Measurements from ENCODE around the gene UNC13B.
"Not testable (repeated sequence)": the region's sequence is repeated elsewhere in the genome, so short reads cannot be mapped to it uniquely, and the experiment has no call there.

Gene UNC13B

GRCh38 chr9:35172878-35173277 lies 11.1 kb downstream of the UNC13B start:
- Histone ChIP-seq H3K4me1 (ENCODE audit: control insufficient read depth, insufficient read depth, low read length) (no peaks in the 10 kb centered on the region), H3K36me3 (ENCODE audit: control insufficient read depth, insufficient read depth, low read length) (no peaks in the 10 kb centered on the region), H3K27me3 (ENCODE audit: control insufficient read depth, insufficient read depth, low read length) (no peaks in the 10 kb centered on the region), H3K4me3 (ENCODE audit: low read length) (no peak overlapping the region), H3K9ac (ENCODE audit: low read length) (no peak overlapping the region), H3K27ac (ENCODE audit: low read depth, low read length) (no peak overlapping the region)

GRCh38 chr9:35177520-35177919 lies 15.7 kb downstream of the UNC13B start:
- H3K4me1 ChIP-seq (ENCODE audit: control insufficient read depth, insufficient read depth, low read length), result no peaks in the 10 kb centered on the region
- H3K9ac ChIP-seq (ENCODE audit: low read length), result no peak overlapping the region
- no peak overlapping the region for H3K27ac ChIP-seq (ENCODE audit: low read depth, low read length)
- no peaks in the 10 kb centered on the region for H3K36me3 ChIP-seq (ENCODE audit: control insufficient read depth, insufficient read depth, low read length)
- no peak overlapping the region for H3K4me3 ChIP-seq (ENCODE audit: low read length)
- H3K27me3 ChIP-seq (ENCODE audit: control insufficient read depth, insufficient read depth, low read length), result no peaks in the 10 kb centered on the region

GRCh38 chr9:35179347-35180280 lies 17.8 kb downstream of the UNC13B start:
- no peaks in the 10 kb centered on the region for H3K4me1 ChIP-seq (ENCODE audit: control insufficient read depth, insufficient read depth, low read length)
- no peak overlapping the region for H3K4me3 ChIP-seq (ENCODE audit: low read length)
- H3K27me3 ChIP-seq (ENCODE audit: control insufficient read depth, insufficient read depth, low read length), result no peaks in the 10 kb centered on the region
- H3K9ac ChIP-seq (ENCODE audit: low read length), result no peak overlapping the region
- no peaks in the 10 kb centered on the region for H3K36me3 ChIP-seq (ENCODE audit: control insufficient read depth, insufficient read depth, low read length)
- H3K27ac ChIP-seq (ENCODE audit: low read depth, low read length), result no peak overlapping the region

GRCh38 chr9:35180801-35181200 lies 19.0 kb downstream of the UNC13B start:
- Histone ChIP-seq H3K4me1 (ENCODE audit: control insufficient read depth, insufficient read depth, low read length) (no peaks in the 10 kb centered on the region), H3K27me3 (ENCODE audit: control insufficient read depth, insufficient read depth, low read length) (no peaks in the 10 kb centered on the region), H3K9ac (ENCODE audit: low read length) (no peak overlapping the region), H3K36me3 (ENCODE audit: control insufficient read depth, insufficient read depth, low read length) (no peaks in the 10 kb centered on the region), H3K27ac (ENCODE audit: low read depth, low read length) (no peak overlapping the region), H3K4me3 (ENCODE audit: low read length) (no peak overlapping the region)

GRCh38 chr9:35182401-35182800 lies 20.6 kb downstream of the UNC13B start:
- H3K27me3 ChIP-seq (ENCODE audit: control insufficient read depth, insufficient read depth, low read length); H3K9ac ChIP-seq (ENCODE audit: low read length); H3K36me3 ChIP-seq (ENCODE audit: control insufficient read depth, insufficient read depth, low read length); H3K4me1 ChIP-seq (ENCODE audit: control insufficient read depth, insufficient read depth, low read length); H3K27ac ChIP-seq (ENCODE audit: low read depth, low read length); H3K4me3 ChIP-seq (ENCODE audit: low read length): not testable (repeated sequence)

- not testable (repeated sequence) for H3K4me1 ChIP-seq (ENCODE audit: control insufficient read depth, insufficient read depth, low read length); H3K27ac ChIP-seq (ENCODE audit: low read depth, low read length); H3K9ac ChIP-seq (ENCODE audit: low read length); H3K36me3 ChIP-seq (ENCODE audit: control insufficient read depth, insufficient read depth, low read length); H3K4me3 ChIP-seq (ENCODE audit: low read length); H3K27me3 ChIP-seq (ENCODE audit: control insufficient read depth, insufficient read depth, low read length)
Measured at GRCh38 chr9:35182996-35183754, 21.4 kb downstream of the UNC13B start.

GRCh38 chr9:35183755-35184480 lies 22.1 kb downstream of the UNC13B start:
- not testable (repeated sequence) for H3K4me3 ChIP-seq (ENCODE audit: low read length); H3K27me3 ChIP-seq (ENCODE audit: control insufficient read depth, insufficient read depth, low read length); H3K36me3 ChIP-seq (ENCODE audit: control insufficient read depth, insufficient read depth, low read length); H3K9ac ChIP-seq (ENCODE audit: low read length); H3K27ac ChIP-seq (ENCODE audit: low read depth, low read length); H3K4me1 ChIP-seq (ENCODE audit: control insufficient read depth, insufficient read depth, low read length)

- H3K27ac ChIP-seq (ENCODE audit: low read depth, low read length), result no peak overlapping the region
- no peaks in the 10 kb centered on the region for H3K27me3 ChIP-seq (ENCODE audit: control insufficient read depth, insufficient read depth, low read length)
- H3K4me3 ChIP-seq (ENCODE audit: low read length), result no peak overlapping the region
- H3K36me3 ChIP-seq (ENCODE audit: control insufficient read depth, insufficient read depth, low read length), result no peaks in the 10 kb centered on the region
- no peaks in the 10 kb centered on the region for H3K4me1 ChIP-seq (ENCODE audit: control insufficient read depth, insufficient read depth, low read length)
- no peak overlapping the region for H3K9ac ChIP-seq (ENCODE audit: low read length)
Measured at GRCh38 chr9:35186524-35186923, 24.7 kb downstream of the UNC13B start.

GRCh38 chr9:35190203-35190602 lies 28.4 kb downstream of the UNC13B start:
- H3K9ac ChIP-seq (ENCODE audit: low read length), result no peak overlapping the region
- H3K4me1 ChIP-seq (ENCODE audit: control insufficient read depth, insufficient read depth, low read length), result no peaks in the 10 kb centered on the region
- no peaks in the 10 kb centered on the region for H3K36me3 ChIP-seq (ENCODE audit: control insufficient read depth, insufficient read depth, low read length)
- no peak overlapping the region for H3K4me3 ChIP-seq (ENCODE audit: low read length)
- H3K27ac ChIP-seq (ENCODE audit: low read depth, low read length), result no peak overlapping the region
- H3K27me3 ChIP-seq (ENCODE audit: control insufficient read depth, insufficient read depth, low read length), result no peaks in the 10 kb centered on the region

GRCh38 chr9:35191105-35191504 lies 29.3 kb downstream of the UNC13B start:
- Histone ChIP-seq H3K4me3 (ENCODE audit: low read length) (no peak overlapping the region), H3K9ac (ENCODE audit: low read length) (no peak overlapping the region), H3K27ac (ENCODE audit: low read depth, low read length) (no peak overlapping the region), H3K4me1 (ENCODE audit: control insufficient read depth, insufficient read depth, low read length) (no peaks in the 10 kb centered on the region), H3K36me3 (ENCODE audit: control insufficient read depth, insufficient read depth, low read length) (no peaks in the 10 kb centered on the region), H3K27me3 (ENCODE audit: control insufficient read depth, insufficient read depth, low read length) (no peaks in the 10 kb centered on the region)

GRCh38 chr9:35193762-35194161 lies 32.0 kb downstream of the UNC13B start:
- Histone ChIP-seq H3K36me3 (ENCODE audit: control insufficient read depth, insufficient read depth, low read length) (no peaks in the 10 kb centered on the region), H3K4me3 (ENCODE audit: low read length) (no peak overlapping the region), H3K27me3 (ENCODE audit: control insufficient read depth, insufficient read depth, low read length) (no peaks in the 10 kb centered on the region), H3K27ac (ENCODE audit: low read depth, low read length) (no peak overlapping the region), H3K9ac (ENCODE audit: low read length) (no peak overlapping the region), H3K4me1 (ENCODE audit: control insufficient read depth, insufficient read depth, low read length) (no peaks in the 10 kb centered on the region)

GRCh38 chr9:35195683-35196082 lies 33.9 kb downstream of the UNC13B start:
- Histone ChIP-seq H3K9ac (ENCODE audit: low read length) (no peak overlapping the region), H3K27me3 (ENCODE audit: control insufficient read depth, insufficient read depth, low read length) (no peaks in the 10 kb centered on the region), H3K27ac (ENCODE audit: low read depth, low read length) (no peak overlapping the region), H3K36me3 (ENCODE audit: control insufficient read depth, insufficient read depth, low read length) (no peaks in the 10 kb centered on the region), H3K4me3 (ENCODE audit: low read length) (no peak overlapping the region), H3K4me1 (ENCODE audit: control insufficient read depth, insufficient read depth, low read length) (no peaks in the 10 kb centered on the region)
